Medulla oblongata (tissue), 1 donor: Measurements from ENCODE around the gene PLEKHG3.

Experiments used
- DNase-seq: peaks from one replicate; pipeline ENCODE4 v3.0.0-alpha.2; 2015; ENCODE audit errors: extremely low spot score

PLEKHG3 gene

GRCh38 chr14:64784006-64784405 lies 79.8 kb downstream of the PLEKHG3 start:
- DNase-seq, result no peak

DNA sequence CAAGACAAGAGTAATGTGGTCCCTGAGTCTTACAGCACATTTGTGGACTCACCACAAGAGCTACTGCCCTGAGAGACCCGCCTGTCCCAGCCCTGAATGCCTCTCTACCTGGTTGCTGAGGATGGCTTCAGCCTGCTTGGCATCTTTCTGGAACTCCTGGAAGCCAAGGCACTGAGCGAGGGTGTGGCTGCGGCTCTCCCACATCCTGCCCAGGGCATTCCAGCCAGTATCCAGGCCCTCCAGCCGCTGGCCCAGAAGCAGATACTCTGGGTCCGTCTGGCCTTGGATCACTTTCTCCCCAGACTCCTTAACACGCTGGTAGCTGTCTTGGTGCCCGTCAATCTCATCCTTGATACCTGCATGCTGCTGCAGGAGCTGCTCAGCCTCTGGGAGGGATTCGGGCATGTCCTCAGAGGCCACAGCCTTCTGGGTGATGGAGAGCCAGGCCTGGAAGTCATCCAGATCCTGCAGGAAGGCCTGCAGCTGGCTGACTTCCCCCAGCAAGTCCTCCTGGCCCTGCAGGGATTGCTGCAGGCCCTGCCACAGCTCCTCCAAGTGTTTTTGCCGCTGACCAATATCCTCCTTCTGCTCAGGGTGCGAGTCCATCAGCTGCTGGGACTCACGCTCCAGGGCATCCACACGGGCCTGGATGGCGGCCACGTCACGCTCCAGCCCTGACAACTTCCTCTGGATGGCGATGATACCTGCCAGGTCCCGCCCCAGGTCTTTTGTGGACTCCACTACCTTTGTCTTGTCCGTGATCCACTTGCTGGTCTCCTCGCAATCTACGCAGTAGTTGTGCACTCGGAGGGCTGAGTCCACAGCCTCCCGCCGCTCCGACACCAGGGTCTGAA lies 82.3 kb downstream of the PLEKHG3 start:
- DNase-seq, result no peak

DNA sequence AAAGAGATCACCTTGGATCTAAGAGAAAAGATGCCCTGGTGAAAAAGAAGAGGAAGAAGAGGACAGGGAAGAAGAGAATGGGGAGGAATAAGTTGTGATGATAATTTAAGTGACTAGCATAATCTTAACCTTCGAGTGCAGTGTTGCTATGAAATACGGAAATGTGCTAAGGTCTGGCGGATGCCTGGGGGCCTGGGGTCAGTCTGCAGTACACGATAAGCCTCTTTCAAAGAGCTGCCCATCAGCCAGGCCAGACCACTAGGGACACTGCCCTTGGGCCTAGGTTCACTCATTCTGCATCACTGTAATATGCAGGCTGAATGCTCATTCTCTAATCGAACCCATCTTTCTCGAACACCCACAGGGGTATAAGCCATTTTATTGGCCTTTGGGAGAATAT lies 83.4 kb downstream of the PLEKHG3 start:
- no peak for DNase-seq

GRCh38 chr14:64788706-64789105 lies 84.5 kb downstream of the PLEKHG3 start:
- DNase-seq, result no peak

- DNase-seq, result no peak
Observed at GRCh38 chr14:64789696-64790095, 85.5 kb downstream of the PLEKHG3 start.

DNA sequence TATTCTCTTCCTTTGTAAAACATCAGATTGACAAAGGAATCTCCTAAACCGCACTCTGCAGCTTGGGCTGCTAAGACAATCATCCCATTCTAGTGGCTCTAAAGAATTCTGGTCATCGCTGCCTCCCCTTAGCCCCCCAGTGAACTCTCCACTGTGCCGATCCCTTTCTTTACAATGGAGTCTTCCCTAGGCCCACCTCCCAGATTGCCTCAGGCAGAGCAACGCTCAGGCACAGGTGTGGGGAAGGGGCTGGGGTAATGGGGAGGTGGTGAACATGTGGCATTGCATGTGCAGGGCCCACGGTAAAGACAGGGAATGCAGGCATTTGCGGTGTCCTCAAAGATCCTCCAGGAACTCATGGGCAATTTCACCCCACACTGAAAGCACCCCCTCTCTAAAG lies 86.3 kb downstream of the PLEKHG3 start:
- DNase-seq, result no peak

DNA sequence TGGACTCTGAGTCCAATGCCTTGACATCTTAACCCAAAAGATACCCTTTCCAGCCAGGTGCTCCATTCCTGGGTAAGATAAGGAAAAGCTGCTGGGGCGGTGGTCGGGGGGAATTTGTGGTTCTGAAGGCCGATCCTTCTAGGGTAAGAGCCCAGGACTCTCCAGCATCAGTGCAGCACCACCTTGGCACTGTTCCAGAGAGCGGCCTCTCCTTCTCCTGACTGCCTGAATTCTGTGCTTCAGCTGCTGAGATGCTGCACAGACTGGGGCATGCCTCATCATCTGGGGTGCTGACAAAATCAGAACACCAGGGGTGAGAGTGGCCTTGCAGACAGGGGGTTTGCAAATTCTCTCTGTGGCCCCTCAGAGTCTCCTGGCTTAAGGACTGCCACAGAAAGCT lies 88.0 kb downstream of the PLEKHG3 start:
- DNase-seq, result no peak

DNA sequence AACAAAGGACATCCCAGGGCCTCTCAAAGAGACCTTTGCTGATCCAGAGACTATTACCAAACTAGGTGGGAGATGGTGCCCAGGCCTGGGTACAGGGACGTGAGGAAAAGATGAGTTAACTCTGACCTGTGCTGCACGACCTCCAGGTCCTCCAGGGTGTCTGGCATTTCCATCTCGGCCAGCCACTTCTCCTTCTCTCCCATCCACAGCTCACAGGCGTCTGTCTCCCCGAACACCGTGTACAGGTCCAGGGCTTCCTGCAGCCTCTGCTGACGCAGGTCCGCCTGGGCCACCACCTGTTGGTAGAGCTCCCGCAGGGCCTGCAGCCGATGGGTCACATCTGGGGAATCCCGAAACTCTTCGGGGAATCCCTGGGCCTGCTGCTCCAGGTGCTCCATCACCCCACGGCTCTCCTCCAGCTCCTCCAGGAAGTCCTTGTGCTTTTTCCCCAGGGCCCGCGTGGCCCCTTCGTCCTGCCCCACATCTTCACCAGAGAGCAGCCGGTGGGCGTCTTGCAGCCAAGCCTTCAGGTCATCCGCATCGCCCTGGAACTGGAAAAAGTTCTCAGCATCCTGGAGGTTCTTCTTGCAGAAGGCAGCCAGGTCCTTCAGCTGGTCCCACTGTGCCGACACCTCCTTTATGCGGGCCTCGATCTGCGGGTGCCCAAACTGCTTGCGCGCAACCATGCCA lies 88.8 kb downstream of the PLEKHG3 start:
- DNase-seq, result no peak

GRCh38 chr14:64795211-64795610 lies 91.0 kb downstream of the PLEKHG3 start:
- no peak for DNase-seq

- DNase-seq, result no peak
Observed at GRCh38 chr14:64795921-64796320, 91.7 kb downstream of the PLEKHG3 start.

DNA sequence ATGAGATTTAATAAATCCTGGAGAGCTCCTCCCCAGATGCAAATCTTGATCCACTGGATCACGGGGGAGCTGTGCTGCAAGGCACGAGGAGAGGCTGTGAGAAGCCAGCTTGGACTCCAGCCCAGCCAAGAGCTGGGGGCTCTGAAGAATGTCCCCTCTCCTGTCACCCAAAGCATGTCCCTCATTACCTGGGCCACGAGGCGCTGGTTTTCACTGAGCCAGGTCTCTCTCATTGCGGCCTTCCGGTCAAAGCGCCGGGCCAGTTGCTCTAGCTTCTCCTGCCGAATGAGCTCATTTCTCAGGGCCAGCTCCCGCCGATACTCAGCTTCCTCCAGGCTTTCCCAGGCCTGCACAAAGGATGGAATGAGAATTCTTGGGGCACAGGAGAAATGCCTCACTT lies 92.1 kb downstream of the PLEKHG3 start:
- DNase-seq, result no peak

- no peak for DNase-seq
Observed at GRCh38 chr14:64799555-64799954, 95.3 kb downstream of the PLEKHG3 start.
